CD4-positive, alpha-beta T cell (primary cell): ENCODE results near the gene OSM. TPM values are rescaled to one million over a fixed set of nuclear protein-coding genes. Genes with fewer than 3 reads are reported as not detected.

ENCODE experiments used
- ATAC-seq: fragments of 200-7000 bp; cut with Tn5 transposase; one replicate; pipeline ENCODE4 v1.10.0; 2022; ENCODE audit warnings: mild to moderate bottlenecking; ENCODE audit not compliant: poor library complexity
- CTCF ChIA-PET: fragments of 350-600 bp; sonication (Branson Sonifier 250); formaldehyde crosslinking; loops from one replicate; lab custom pipeline; 2021; ENCODE audit warnings: antibody characterized with exemption, inconsistent platforms; lab: Charles Lee
- POLR2A ChIA-PET: fragments of 350-600 bp; sonication (Branson Sonifier 250); formaldehyde crosslinking; loops from one replicate; lab custom pipeline; 2021; ENCODE audit warnings: antibody characterized with exemption, inconsistent platforms; lab: Charles Lee
- DNase-seq, 14 experiments: peaks; one replicate each; pipeline ENCODE4 v3.0.0-alpha.2; 2013 to 2020; ENCODE audit warnings: mixed read lengths in 2 of 14
- H3K27ac ChIP-seq, 2 donors: one replicate each; pipeline versions ENCODE4 v1.5.1 to v1.7.0; 2013; ENCODE audit warnings: low read length in 2 of 2, low read depth in 1 of 2, mild to moderate bottlenecking in 1 of 2
- H3K27me3 ChIP-seq, 2 experiments: 1 replicate in 1 of 2; 2 replicates in 1 of 2; pipeline versions ENCODE4 v1.6.1 to v1.7.0; 2013; ENCODE audit warnings: low read length in 2 of 2, control low read depth in 1 of 2, mild to moderate bottlenecking in 1 of 2, moderate library complexity in 1 of 2; ENCODE audit not compliant: insufficient read depth in 2 of 2, control insufficient read depth in 1 of 2
- H3K36me3 ChIP-seq: one replicate; pipeline ENCODE4 v1.6.1; 2013; ENCODE audit warnings: low read length, control low read depth; ENCODE audit not compliant: insufficient read depth
- H3K4me1 ChIP-seq: one replicate; pipeline ENCODE4 v1.6.1; 2013; ENCODE audit warnings: low read length, control low read depth; ENCODE audit not compliant: insufficient read depth
- H3K4me3 ChIP-seq: one replicate; pipeline ENCODE4 v1.5.1; 2013; ENCODE audit warnings: mild to moderate bottlenecking, low read length, moderate library complexity
- H3K9me3 ChIP-seq, 2 experiments: 1 replicate in 1 of 2; 2 replicates in 1 of 2; pipeline versions ENCODE4 v1.6.1 to v1.7.0; 2013; ENCODE audit warnings: low read length in 2 of 2, mild to moderate bottlenecking in 2 of 2, control low read depth in 1 of 2, moderate library complexity in 1 of 2; ENCODE audit not compliant: control insufficient read depth in 1 of 2, insufficient read depth in 1 of 2
- H3K27ac Mint-ChIP-seq: one replicate; pipeline ENCODE4 v1.8.0; 2020; ENCODE audit warnings: mixed read lengths
- H3K27me3 Mint-ChIP-seq: one replicate; pipeline ENCODE4 v1.8.0; 2021; ENCODE audit warnings: mixed read lengths
- H3K36me3 Mint-ChIP-seq: one replicate; pipeline ENCODE4 v1.8.0; 2021; ENCODE audit warnings: low read depth, mixed read lengths
- H3K4me1 Mint-ChIP-seq: one replicate; pipeline ENCODE4 v1.8.0; 2021; ENCODE audit warnings: low read depth, mixed read lengths
- H3K4me3 Mint-ChIP-seq: one replicate; pipeline ENCODE4 v1.8.0; 2020; ENCODE audit warnings: mild to moderate bottlenecking, mixed read lengths
- H3K9me3 Mint-ChIP-seq: one replicate; pipeline ENCODE4 v1.8.0; 2020; ENCODE audit warnings: mixed read lengths
- intact Hi-C, 2 experiments: fragments of 100-400 bp; cut with DNase I in 1 of 2; cut with micrococcal nuclease in 1 of 2; formaldehyde crosslinking; loops; one replicate each; pipeline versions ENCODE4 v1.15.1 to v1.9.0; 2023 to 2025; cut with DNase I, micrococcal nuclease
- total RNA-seq, 174 experiments: library from RNA in 2 of 174; stranded (reverse) in 2 of 174; gene quantifications; one replicate each; pipeline ENCODE4 v1.2.3 and lab custom pipeline; 2021 to 2026
- TF ChIP-seq, protein P1 (sequence below): fragments of 200-600 bp; IDR thresholded peaks from one replicate; pipeline ENCODE4 v1.8.0; 2022; ENCODE audit warnings: antibody characterized with exemption, mild to moderate bottlenecking

The OSM gene
- total RNA-seq, 2 experiments from 2014 or later: 13.9 to 16.7 TPM

- Histone ChIP-seq H3K9me3 (no peaks in the 10 kb centered on the region), H3K4me1 (peaks cover 99% of the 10 kb centered on the region), H3K4me3 (no peak overlapping the region), H3K27me3 (no peaks in the 10 kb centered on the region), H3K27ac (peak overlapping the region; percentile 39 to 69), H3K36me3 (peaks cover 23% of the 10 kb centered on the region)
- H3K27me3 Mint-ChIP-seq: no peaks in the 10 kb centered on the region
- intact Hi-C loops: loop anchor here in 1 of 2 experiments (2.0 kb wide), 1 partner anchor 17 kb away; no protein-coding TSS in a partner anchor
- H3K9me3 Mint-ChIP-seq: no peaks in the 10 kb centered on the region
- ChIA-PET CTCF (interaction anchor here (1.2 to 4.3 kb wide), 2 partner anchors 9 to 24 kb away, joined by 6 to 28 read pairs; partner anchors contain the start of gene CASTOR1), POLR2A (interaction anchor here (0.5 to 6.4 kb wide), 7 partner anchors 8 to 125 kb away, joined by 3 to 66 read pairs (median 11); partner anchors contain the start of genes CASTOR1, CCDC157, SF3A1 and TBC1D10A)
- peaks cover 93% of the 10 kb centered on the region for H3K4me1 Mint-ChIP-seq
- H3K27ac Mint-ChIP-seq: peak overlapping the region; percentile 84
- H3K36me3 Mint-ChIP-seq: peaks cover 40% of the 10 kb centered on the region
- DNase-seq (no peak), ATAC-seq (no peak)
- peak overlapping the region; percentile 14 for H3K4me3 Mint-ChIP-seq
- TF ChIP-seq, protein P1, sequence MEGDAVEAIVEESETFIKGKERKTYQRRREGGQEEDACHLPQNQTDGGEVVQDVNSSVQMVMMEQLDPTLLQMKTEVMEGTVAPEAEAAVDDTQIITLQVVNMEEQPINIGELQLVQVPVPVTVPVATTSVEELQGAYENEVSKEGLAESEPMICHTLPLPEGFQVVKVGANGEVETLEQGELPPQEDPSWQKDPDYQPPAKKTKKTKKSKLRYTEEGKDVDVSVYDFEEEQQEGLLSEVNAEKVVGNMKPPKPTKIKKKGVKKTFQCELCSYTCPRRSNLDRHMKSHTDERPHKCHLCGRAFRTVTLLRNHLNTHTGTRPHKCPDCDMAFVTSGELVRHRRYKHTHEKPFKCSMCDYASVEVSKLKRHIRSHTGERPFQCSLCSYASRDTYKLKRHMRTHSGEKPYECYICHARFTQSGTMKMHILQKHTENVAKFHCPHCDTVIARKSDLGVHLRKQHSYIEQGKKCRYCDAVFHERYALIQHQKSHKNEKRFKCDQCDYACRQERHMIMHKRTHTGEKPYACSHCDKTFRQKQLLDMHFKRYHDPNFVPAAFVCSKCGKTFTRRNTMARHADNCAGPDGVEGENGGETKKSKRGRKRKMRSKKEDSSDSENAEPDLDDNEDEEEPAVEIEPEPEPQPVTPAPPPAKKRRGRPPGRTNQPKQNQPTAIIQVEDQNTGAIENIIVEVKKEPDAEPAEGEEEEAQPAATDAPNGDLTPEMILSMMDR: no peak
These were observed 47.1 kb upstream of the OSM start for GRCh38 chr22:30313527-30314363.

DNA sequence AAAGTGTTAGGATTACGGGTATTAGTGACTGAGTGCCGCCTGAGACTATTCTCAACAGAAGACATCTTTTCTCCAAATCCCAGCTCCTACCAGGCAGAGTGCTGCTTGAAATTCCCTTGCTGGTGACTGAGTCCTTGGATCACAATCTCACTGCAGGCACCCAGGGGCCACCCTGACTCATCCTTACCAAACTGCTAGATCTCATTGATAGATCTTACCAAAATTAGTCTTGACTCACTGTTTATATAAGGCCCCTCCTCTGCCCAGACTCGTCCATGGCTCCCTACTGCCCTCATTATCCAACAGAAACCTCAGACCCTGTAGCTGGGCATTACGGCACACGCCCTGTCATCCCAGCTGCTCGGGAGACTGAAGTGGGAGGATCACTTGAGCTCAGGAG, 45.4 kb upstream of the OSM start:
- intact Hi-C loops: loop anchor here in 1 of 2 experiments (2.0 kb wide), 1 partner anchor 15 kb away; no protein-coding TSS in a partner anchor
- no peaks in the 10 kb centered on the region for H3K9me3 Mint-ChIP-seq
- H3K36me3 ChIP-seq: peaks cover 11% of the 10 kb centered on the region
- peaks cover 99% of the 10 kb centered on the region for H3K4me1 ChIP-seq
- H3K4me3 ChIP-seq: no peak overlapping the region
- no peaks in the 10 kb centered on the region for H3K27me3 ChIP-seq
- DNase-seq (peak in 1 of 14 experiments; percentile 45), ATAC-seq (no peak)
- POLR2A ChIA-PET: interaction anchor here (1.2 to 6.4 kb wide), 4 partner anchors 13 to 44 kb away, joined by 3 to 66 read pairs (median 32); partner anchors contain the start of genes CASTOR1, CCDC157, SF3A1 and TBC1D10A
- CTCF ChIA-PET: no interaction called here
- peak overlapping the region; percentile 83 for H3K27ac Mint-ChIP-seq
- peaks cover 93% of the 10 kb centered on the region for H3K4me1 Mint-ChIP-seq
- peak overlapping the region; percentile 62 to 86 for H3K27ac ChIP-seq
- peak overlapping the region; percentile 32 for H3K4me3 Mint-ChIP-seq
- TF ChIP-seq, protein P1: no peak
- H3K27me3 Mint-ChIP-seq: no peaks in the 10 kb centered on the region
- H3K9me3 ChIP-seq: no peaks in the 10 kb centered on the region
- peaks cover 29% of the 10 kb centered on the region for H3K36me3 Mint-ChIP-seq

DNA sequence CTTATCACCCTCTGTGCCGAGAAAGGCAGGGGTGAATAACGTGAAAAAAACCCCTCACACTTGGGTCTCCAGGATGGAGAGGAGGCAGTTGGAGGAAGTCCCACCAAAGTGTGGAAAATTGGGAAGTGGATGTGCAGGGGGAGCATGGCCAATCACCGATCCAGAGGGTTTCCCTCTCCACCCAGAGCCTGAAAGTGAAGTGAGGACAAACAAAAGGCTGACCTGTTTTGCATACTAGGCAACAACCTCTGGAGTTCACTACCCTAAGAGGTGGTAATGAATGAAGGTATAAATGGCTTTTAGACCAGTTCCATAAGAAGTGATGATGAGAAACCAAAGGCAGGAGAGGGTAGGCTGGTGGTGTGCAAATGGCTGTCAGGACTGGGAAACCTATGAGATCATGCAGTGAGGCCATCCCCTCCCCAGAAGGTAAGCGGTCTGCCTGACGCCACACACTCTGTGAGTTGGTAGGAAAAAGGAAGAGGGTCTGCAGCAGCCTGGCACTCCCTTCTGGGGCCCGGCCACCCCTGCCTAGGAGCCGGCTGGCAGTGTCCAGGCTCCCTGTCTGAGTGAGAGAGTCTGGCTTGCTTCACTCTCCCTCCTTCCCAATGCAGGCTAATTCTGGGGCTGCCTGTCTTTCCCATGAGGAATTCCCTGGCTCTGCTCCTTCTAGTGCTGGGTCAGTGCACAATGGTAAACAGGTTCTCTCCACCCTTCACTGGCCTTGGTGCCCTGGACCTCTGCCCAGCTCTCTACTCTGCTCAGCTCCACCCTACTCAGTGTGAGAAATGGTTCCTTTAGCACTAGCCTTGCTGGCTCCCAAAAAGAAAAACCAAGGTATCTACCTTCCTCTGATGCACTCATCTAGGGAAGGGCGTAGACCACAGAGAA, 44.5 kb upstream of the OSM start:
- POLR2A ChIA-PET: interaction anchor here (1.5 to 11.8 kb wide), 6 partner anchors 13 to 113 kb away, joined by 7 to 290 read pairs (median 53); partner anchors contain the start of genes CASTOR1, CCDC157, SF3A1 and TBC1D10A
- Mint-ChIP-seq H3K4me1 (peaks cover 94% of the 10 kb centered on the region), H3K9me3 (no peaks in the 10 kb centered on the region), H3K27ac (peak overlapping the region; percentile 83), H3K36me3 (peaks cover 26% of the 10 kb centered on the region), H3K27me3 (no peaks in the 10 kb centered on the region), H3K4me3 (peak overlapping the region; percentile 18)
- Histone ChIP-seq H3K9me3 (no peaks in the 10 kb centered on the region), H3K27me3 (no peaks in the 10 kb centered on the region), H3K4me3 (no peak overlapping the region), H3K4me1 (peaks cover 95% of the 10 kb centered on the region), H3K36me3 (peaks cover 11% of the 10 kb centered on the region), H3K27ac (peak overlapping the region; percentile 62 to 86)
- ATAC-seq (no peak), DNase-seq (no peak)
- intact Hi-C loops: loop anchor here in 1 of 2 experiments (2.0 kb wide), 1 partner anchor 14 kb away; no protein-coding TSS in a partner anchor
- TF ChIP-seq, protein P1: no peak
- CTCF ChIA-PET: interaction anchor here (0.9 kb wide), 1 partner anchor 23 kb away, joined by 8 read pairs; no protein-coding TSS in a partner anchor
